K562 (cell line): ENCODE measurements around the gene TOMM6. TPM values are rescaled to one million over a fixed set of nuclear protein-coding genes. Genes with fewer than 3 reads are reported as not detected.

Source experiments
- ATAC-seq: fragments of 200-7000 bp; cut with Tn5 transposase; 3 replicates; pipeline ENCODE4 v1.9.1; 2020; ENCODE audit warnings: moderate library complexity
- BruUV-seq: library from RNA; stranded (reverse); fragments of 400-500 nt; replicated peaks from 2 replicates; lab custom pipeline; 2021; lab: Mats Ljungman, UMichigan
- CTCF ChIA-PET: fragments of 300-600 bp; formaldehyde crosslinking; extraction: SDS; loops from one replicate; lab custom pipeline; 2021; ENCODE audit warnings: low intra/inter-chr PET ratio; lab: Yijun Ruan, JAX
- POLR2A ChIA-PET: fragments of 300-600, 350-650 bp; sonication (Branson Sonifier 250); formaldehyde crosslinking; extraction: SDS; loops from one replicate; lab custom pipeline; 2021; ENCODE audit warnings: antibody characterized with exemption, inconsistent platforms; lab: Yijun Ruan, JAX
- DNase-seq, 4 experiments: peaks; one replicate each; pipeline versions ENCODE4 v3.0.0 to v3.0.0-alpha.2; 2011 to 2018; ENCODE audit warnings: low spot score in 3 of 4, mixed read lengths in 3 of 4; ENCODE audit errors: extremely low read depth in 1 of 4
- FAIRE-seq: peaks from 2 replicates; lab custom pipeline; 2011; peaks lifted over from hg19 to GRCh38; lab: Jason Lieb, UNC
- H2AFZ ChIP-seq: 2 replicates; pipeline ENCODE4 v1.6.0; 2011; ENCODE audit warnings: low read depth, low read length, control low read depth, inconsistent platforms
- H3K27ac ChIP-seq: fragments of 200-600 bp; 3 replicates; pipeline ENCODE4 v1.8.0; 2011; ENCODE audit warnings: low read depth, mild to moderate bottlenecking, control low read depth, inconsistent platforms, low read length, moderate library complexity, mixed read lengths; ENCODE audit errors: extremely low read depth
- H3K27me3 ChIP-seq, 2 experiments: fragments of 300-600 bp in 1 of 2; 2 replicates in 1 of 2; 3 replicates in 1 of 2; pipeline versions ENCODE4 v1.6.0 to v1.8.0; 2011; ENCODE audit warnings: inconsistent platforms in 2 of 2, low read length in 2 of 2, mild to moderate bottlenecking in 1 of 2, mixed read lengths in 1 of 2, moderate library complexity in 1 of 2; ENCODE audit not compliant: control insufficient read depth in 2 of 2, insufficient read depth in 2 of 2
- H3K36me3 ChIP-seq: fragments of 300-600 bp; 3 replicates; pipeline ENCODE4 v1.8.0; 2011; ENCODE audit warnings: mild to moderate bottlenecking, low read length, inconsistent platforms; ENCODE audit not compliant: control insufficient read depth, insufficient read depth
- H3K4me1 ChIP-seq, 2 experiments: fragments of 200-600 bp in 1 of 2; replicated peaks in 1 of 2; 2 replicates in 1 of 2; 3 replicates in 1 of 2; pipeline versions ENCODE4 v1.5.1 to v1.8.0; 2011; ENCODE audit warnings: inconsistent platforms in 2 of 2, low read length in 2 of 2, mild to moderate bottlenecking in 1 of 2, mixed read lengths in 1 of 2, moderate library complexity in 1 of 2; ENCODE audit not compliant: control insufficient read depth in 2 of 2, insufficient read depth in 2 of 2
- H3K4me2 ChIP-seq: 2 replicates; pipeline ENCODE4 v1.6.1; 2011; ENCODE audit warnings: low read length, control low read depth, inconsistent platforms, mixed read lengths; ENCODE audit not compliant: insufficient read depth
- H3K4me3 ChIP-seq: fragments of 200-600 bp; sonication (generic), shearing (Covaris generic); 2 replicates; pipeline ENCODE4 v1.5.1; 2016; ENCODE audit warnings: control low read depth, inconsistent platforms
- H3K79me2 ChIP-seq: fragments of 200-600 bp; 3 replicates; pipeline ENCODE4 v1.8.0; 2011; ENCODE audit warnings: low read length, inconsistent platforms; ENCODE audit not compliant: control insufficient read depth, insufficient read depth
- H3K9ac ChIP-seq, 2 experiments: 2 replicates each; pipeline versions ENCODE4 v1.6.0 to v1.6.1; 2011; ENCODE audit warnings: low read depth in 2 of 2, low read length in 2 of 2, control low read depth in 1 of 2, inconsistent platforms in 1 of 2, mild to moderate bottlenecking in 1 of 2, mixed read lengths in 1 of 2; ENCODE audit not compliant: insufficient read depth in 1 of 2
- H3K9me1 ChIP-seq: one replicate; pipeline ENCODE4 v1.6.0; 2011; ENCODE audit warnings: inconsistent platforms, mild to moderate bottlenecking, low read length, moderate library complexity; ENCODE audit not compliant: control insufficient read depth, insufficient read depth
- H3K9me3 ChIP-seq: replicated peaks from 2 replicates; pipeline ENCODE4 v1.5.1; 2011; ENCODE audit warnings: low read depth, low read length, inconsistent platforms; ENCODE audit not compliant: control insufficient read depth, insufficient read depth
- H4K20me1 ChIP-seq: replicated peaks from 2 replicates; pipeline ENCODE4 v1.6.1; 2011; ENCODE audit warnings: low read length, inconsistent platforms, mixed read lengths; ENCODE audit not compliant: control insufficient read depth, insufficient read depth
- ESRRA ChIP-seq: fragments of 450-650 bp; IDR thresholded peaks from 2 replicates; pipeline ENCODE4 v1.6.1; 2014; ENCODE audit warnings: low read depth, mild to moderate bottlenecking, moderate library complexity, borderline replicate concordance
- FOXP1 ChIP-seq: sonication (generic); formaldehyde crosslinking; IDR thresholded peaks from 2 replicates; pipeline ENCODE4 v1.8.0; 2022; ENCODE audit warnings: mild to moderate bottlenecking, missing genetic modification reagents
- MIER1 ChIP-seq: fragments of 450-650 bp; IDR thresholded peaks from 2 replicates; pipeline ENCODE4 v1.6.1; 2016; ENCODE audit warnings: antibody characterized with exemption, mild to moderate bottlenecking, low read depth
- TAF7 ChIP-seq: fragments of 450-650 bp; IDR thresholded peaks from 2 replicates; pipeline ENCODE4 v1.6.1; 2016; ENCODE audit warnings: missing genetic modification characterization, missing compliant biosample characterization
- ZNF134 ChIP-seq: fragments of 250-450 bp; sonication (Bioruptor Pico); conservative IDR thresholded peaks from 2 replicates; pipeline ENCODE4 v1.4.0; 2020
- WGBS: fragments of 100-300 bp; shearing (Covaris generic); methylation state at CpG from one replicate; pipeline ENCODE4 v1.1.6; 2016; ENCODE audit warnings: low coverage, mixed read lengths; ENCODE audit not compliant: insufficient coverage; ENCODE audit errors: missing lambda C conversion rate; 5-methylcytosine and 5-hydroxymethylcytosine counted together
- in situ Hi-C: fragments of 300-500 bp; cut with MboI; formaldehyde crosslinking; loops from 4 replicates; pipeline ENCODE4 v1.15.0; 2018; ENCODE audit warnings: inconsistent platforms, mixed read lengths
- intact Hi-C: fragments of 100-400 bp; cut with micrococcal nuclease; formaldehyde crosslinking; loops from 2 replicates; pipeline ENCODE4 v1.14.2; 2022
- polyA plus RNA-seq, 8 experiments: library from polyadenylated mRNA; depleted of rRNA in 4 of 8; stranded (reverse) in 5 of 8; unstranded in 3 of 8; fragments of >200 nt; fragmentation: Nextera tagmentation in 2 of 8; fragmentation: Illumina TruSeq in 1 of 8; extraction: Ambion mirVana in 2 of 8; extraction: Trizol in 1 of 8; gene quantifications; 2 replicates each; pipeline versions ENCODE4 v1.2.1 to v1.2.3, GENCODE V29; 2011 to 2014; ENCODE audit warnings: inconsistent platforms in 1 of 8, missing spikeins in 1 of 8
- total RNA-seq, 7 experiments: library from RNA; depleted of rRNA in 6 of 7; stranded (reverse); fragments of >200 nt in 6 of 7; fragmentation: Illumina TruSeq in 2 of 7; extraction: Trizol in 2 of 7; gene quantifications; 2 replicates each; pipeline versions ENCODE4 v1.2.1 to v1.2.3, GENCODE V29; 2011 to 2021; ENCODE audit warnings: low replicate concordance in 1 of 7
- TF ChIP-seq, protein P1 (sequence below): sonication (generic); formaldehyde crosslinking; IDR thresholded peaks from 2 replicates; pipeline ENCODE4 v1.8.0; 2022; ENCODE audit warnings: missing genetic modification reagents, mild to moderate bottlenecking, moderate library complexity, borderline replicate concordance

The TOMM6 gene
- total and polyA plus RNA-seq, 9 of the 15 experiments (the other 6 are each of a cell fraction or from before 2014, with no cell fraction given): 380 to 2,097 (median 1,065) TPM

DNA sequence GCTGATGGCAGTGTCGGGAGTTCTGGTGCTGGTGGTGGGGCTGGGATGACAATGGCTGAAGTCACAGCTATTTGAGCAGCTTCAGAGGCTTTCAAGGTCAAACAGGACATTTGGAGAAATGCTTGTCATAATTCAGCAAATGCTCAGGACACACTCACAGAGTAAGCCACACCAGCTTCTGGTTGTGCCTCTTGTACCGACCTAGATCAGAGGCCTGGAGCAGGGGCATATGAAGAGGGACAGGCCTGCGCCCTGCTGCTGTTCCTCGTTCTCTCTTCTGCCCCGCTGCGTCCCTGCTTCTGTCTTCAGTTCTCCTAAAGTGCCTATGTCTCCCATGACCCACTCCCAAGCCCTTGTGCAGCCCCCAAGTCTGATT lies 39.4 kb upstream of the TOMM6 start:
- ChIA-PET POLR2A (interaction anchor here (0.8 to 2.2 kb wide), 5 partner anchors 9 to 24 kb away, joined by 3 to 6 read pairs (median 4); no protein-coding TSS in a partner anchor), CTCF (no interaction called here)
- TF ChIP-seq MIER1 (no peak), ZNF134 (CRISPR knock-in tag) (no peak), FOXP1 (CRISPR knock-in tag) (0 out of 2 replicates have a peak, but pooled peaks have one; percentile 3), ESRRA (peak; percentile 82)
- Histone ChIP-seq H3K9me1 (no peaks in the 10 kb centered on the region), H3K4me3 (no peak overlapping the region), H3K27ac (no peak overlapping the region), H3K36me3 (no peaks in the 10 kb centered on the region), H3K79me2 (no peaks in the 10 kb centered on the region), H3K4me1 (peaks cover 12 to 14% of the 10 kb centered on the region in 2 experiments), H3K4me2 (peak overlapping the region; percentile 30; the same call in 1 of the 2 replicates), H2AFZ (no peak overlapping the region), H3K9me3 (no peaks in the 10 kb centered on the region), H4K20me1 (no peaks in the 10 kb centered on the region; the same call in 1 of the 2 replicates), H3K27me3 (peaks cover 5 to 10% of the 10 kb centered on the region in 2 experiments; a peak in 4 of 5 replicates), H3K9ac (no peak overlapping the region)
- in situ Hi-C loops (no loop called here), intact Hi-C loops (no loop called here)
- ATAC-seq (no peak), FAIRE-seq (no peak), DNase-seq (no peak)
- 57% methylated on average over 6 of the region's 6 CpGs for WGBS
- no TSS peak for BruUV-seq

DNA sequence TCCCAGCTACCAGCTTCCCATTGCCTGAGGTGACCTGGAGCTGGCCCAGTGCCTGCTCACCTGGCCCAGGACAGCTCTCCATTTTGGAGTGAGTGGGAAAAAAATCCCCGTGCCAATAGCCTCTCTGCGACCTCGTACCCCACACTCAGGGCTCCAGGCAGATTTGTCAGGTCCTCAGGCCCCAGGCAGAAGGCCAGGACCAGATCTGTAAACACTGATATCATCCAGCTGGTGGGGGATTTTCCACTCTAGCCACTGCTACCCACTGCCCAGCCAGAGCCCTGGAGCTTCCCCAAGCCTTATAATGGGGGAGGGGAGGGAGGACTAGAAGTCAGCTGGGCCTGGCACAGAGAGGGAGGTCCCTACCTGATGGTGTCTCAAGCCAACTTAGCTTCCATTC lies 39.0 kb upstream of the TOMM6 start:
- Histone ChIP-seq H3K79me2 (no peaks in the 10 kb centered on the region), H3K9me1 (no peaks in the 10 kb centered on the region), H4K20me1 (no peaks in the 10 kb centered on the region), H3K36me3 (no peaks in the 10 kb centered on the region)
- POLR2A ChIA-PET: interaction anchor here (1.0 to 2.2 kb wide), 4 partner anchors 9 to 24 kb away, joined by 3 to 6 read pairs (median 4); no protein-coding TSS in a partner anchor
- ATAC-seq: no peak
- in situ Hi-C loops: no loop called here
- BruUV-seq: no TSS peak
- no peak for TF ChIP-seq TAF7 (tag)
- TF ChIP-seq, protein P1, sequence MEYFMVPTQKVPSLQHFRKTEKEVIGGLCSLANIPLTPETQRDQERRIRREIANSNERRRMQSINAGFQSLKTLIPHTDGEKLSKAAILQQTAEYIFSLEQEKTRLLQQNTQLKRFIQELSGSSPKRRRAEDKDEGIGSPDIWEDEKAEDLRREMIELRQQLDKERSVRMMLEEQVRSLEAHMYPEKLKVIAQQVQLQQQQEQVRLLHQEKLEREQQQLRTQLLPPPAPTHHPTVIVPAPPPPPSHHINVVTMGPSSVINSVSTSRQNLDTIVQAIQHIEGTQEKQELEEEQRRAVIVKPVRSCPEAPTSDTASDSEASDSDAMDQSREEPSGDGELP (CRISPR knock-in tag): 0 out of 2 replicates have a peak, but pooled peaks have one; percentile 36
- TF ChIP-seq, all 486 proteins: peak for 1
- DNase-seq (no peak), FAIRE-seq (no peak)
- Histone ChIP-seq H3K9me3 (no peaks in the 10 kb centered on the region), H3K4me3 (no peak overlapping the region), H2AFZ (no peak overlapping the region), H3K27me3 (peaks cover 4 to 5% of the 10 kb centered on the region in 2 experiments; a peak in 2 of 5 replicates), H3K9ac (no peak overlapping the region), H3K4me2 (no peak overlapping the region), H3K4me1 (peaks cover 8 to 14% of the 10 kb centered on the region in 2 experiments; a peak in 4 of 5 replicates), H3K27ac (no peak overlapping the region)
- intact Hi-C loops: no loop called here
- 40% methylated on average over 3 of the region's 3 CpGs for WGBS
- CTCF ChIA-PET: no interaction called here
